Cortex of kidney (tissue), 1 donor: ENCODE data around the gene CD48.
"Not testable (repeated sequence)": the region's sequence is repeated elsewhere in the genome, so short reads cannot be mapped to it uniquely, and the experiment has no call there.

ENCODE experiments used
- DNase-seq: peaks from one replicate; lab custom pipeline; 2025; lab: John Stamatoyannopoulos, UW

The CD48 gene

GRCh38 chr1:160741612-160742348 lies 30.2 kb upstream of the CD48 start:
- DNase-seq: no peak

GRCh38 chr1:160741092-160741501 lies 29.5 kb upstream of the CD48 start:
- no peak for DNase-seq

- DNase-seq: no peak
These were observed 28.6 kb upstream of the CD48 start for GRCh38 chr1:160740133-160740688.

- DNase-seq: no peak
These were observed 27.5 kb upstream of the CD48 start, which contains the start of gene SLAMF7 for GRCh38 chr1:160739098-160739511. SLAMF7 (plus strand) TSS chr1:160739247; CDS start chr1:160739302, 55 bp downstream.

- no peak for DNase-seq
These were observed 26.6 kb upstream of the CD48 start for GRCh38 chr1:160738271-160738670.

- DNase-seq: no peak
These were observed 22.7 kb upstream of the CD48 start for GRCh38 chr1:160734301-160734700.

- no peak for DNase-seq
These were observed 22.3 kb upstream of the CD48 start for GRCh38 chr1:160733898-160734297.

- DNase-seq: no peak
These were observed 20.4 kb upstream of the CD48 start for GRCh38 chr1:160731990-160732389.

GRCh38 chr1:160731564-160731963 lies 19.9 kb upstream of the CD48 start:
- not testable (repeated sequence) for DNase-seq

GRCh38 chr1:160727316-160727640 lies 15.7 kb upstream of the CD48 start:
- no peak for DNase-seq

- no peak for DNase-seq
These were observed 15.1 kb upstream of the CD48 start for GRCh38 chr1:160726498-160727315.

GRCh38 chr1:160726114-160726497 lies 14.5 kb upstream of the CD48 start:
- DNase-seq: no peak

- no peak for DNase-seq
These were observed 13.0 kb upstream of the CD48 start for GRCh38 chr1:160724465-160725242.

- no peak for DNase-seq
These were observed 11.7 kb upstream of the CD48 start for GRCh38 chr1:160723332-160723731.

GRCh38 chr1:160722726-160723125 lies 11.1 kb upstream of the CD48 start:
- DNase-seq: no peak

- DNase-seq: no peak
These were observed 9.9 kb upstream of the CD48 start for GRCh38 chr1:160721473-160721872.

GRCh38 chr1:160720356-160721085 lies 8.9 kb upstream of the CD48 start:
- no peak for DNase-seq

GRCh38 chr1:160718210-160718609 lies 6.6 kb upstream of the CD48 start:
- no peak for DNase-seq

- no peak for DNase-seq
These were observed 5.7 kb upstream of the CD48 start for GRCh38 chr1:160717306-160717705.

- no peak for DNase-seq
These were observed 4.4 kb upstream of the CD48 start for GRCh38 chr1:160716013-160716412.

GRCh38 chr1:160714034-160714648 lies 2.5 kb upstream of the CD48 start:
- not testable (repeated sequence) for DNase-seq
